ENCODE data around the gene GZF1. TPM values are rescaled to one million over a fixed set of nuclear protein-coding genes. Genes with fewer than 3 reads are reported as not detected.

The GZF1 gene
- total RNA-seq, 1 experiment from 2014 or later, result 5.0 TPM

- TF ChIP-seq, protein P1, sequence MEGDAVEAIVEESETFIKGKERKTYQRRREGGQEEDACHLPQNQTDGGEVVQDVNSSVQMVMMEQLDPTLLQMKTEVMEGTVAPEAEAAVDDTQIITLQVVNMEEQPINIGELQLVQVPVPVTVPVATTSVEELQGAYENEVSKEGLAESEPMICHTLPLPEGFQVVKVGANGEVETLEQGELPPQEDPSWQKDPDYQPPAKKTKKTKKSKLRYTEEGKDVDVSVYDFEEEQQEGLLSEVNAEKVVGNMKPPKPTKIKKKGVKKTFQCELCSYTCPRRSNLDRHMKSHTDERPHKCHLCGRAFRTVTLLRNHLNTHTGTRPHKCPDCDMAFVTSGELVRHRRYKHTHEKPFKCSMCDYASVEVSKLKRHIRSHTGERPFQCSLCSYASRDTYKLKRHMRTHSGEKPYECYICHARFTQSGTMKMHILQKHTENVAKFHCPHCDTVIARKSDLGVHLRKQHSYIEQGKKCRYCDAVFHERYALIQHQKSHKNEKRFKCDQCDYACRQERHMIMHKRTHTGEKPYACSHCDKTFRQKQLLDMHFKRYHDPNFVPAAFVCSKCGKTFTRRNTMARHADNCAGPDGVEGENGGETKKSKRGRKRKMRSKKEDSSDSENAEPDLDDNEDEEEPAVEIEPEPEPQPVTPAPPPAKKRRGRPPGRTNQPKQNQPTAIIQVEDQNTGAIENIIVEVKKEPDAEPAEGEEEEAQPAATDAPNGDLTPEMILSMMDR (IDR thresholded peaks at IDR 0.05; ENCODE audit: unreplicated experiment), result no peak
- Mint-ChIP-seq H3K27me3 (ENCODE audit: unreplicated experiment) (no peaks in the 10 kb centered on the region), H3K36me3 (ENCODE audit: insufficient read depth, unreplicated experiment) (peaks cover 12% of the 10 kb centered on the region), H3K9me3 (ENCODE audit: low read depth, unreplicated experiment) (no peaks in the 10 kb centered on the region), H3K4me3 (ENCODE audit: low read depth, unreplicated experiment) (no peak overlapping the region), H3K27ac (ENCODE audit: unreplicated experiment) (no peak overlapping the region), H3K4me1 (ENCODE audit: low read depth, unreplicated experiment) (no peaks in the 10 kb centered on the region)
- BruUV-seq (replicated peaks), result no TSS peak
- DNase-seq, result no peak
- intact Hi-C loops (cut with micrococcal nuclease; ENCODE audit: unreplicated experiment), result no loop called here
- CTCF ChIA-PET, result no interaction called here
Measured at GRCh38 chr20:23356203-23356602, 5.8 kb upstream of the GZF1 start.

DNA sequence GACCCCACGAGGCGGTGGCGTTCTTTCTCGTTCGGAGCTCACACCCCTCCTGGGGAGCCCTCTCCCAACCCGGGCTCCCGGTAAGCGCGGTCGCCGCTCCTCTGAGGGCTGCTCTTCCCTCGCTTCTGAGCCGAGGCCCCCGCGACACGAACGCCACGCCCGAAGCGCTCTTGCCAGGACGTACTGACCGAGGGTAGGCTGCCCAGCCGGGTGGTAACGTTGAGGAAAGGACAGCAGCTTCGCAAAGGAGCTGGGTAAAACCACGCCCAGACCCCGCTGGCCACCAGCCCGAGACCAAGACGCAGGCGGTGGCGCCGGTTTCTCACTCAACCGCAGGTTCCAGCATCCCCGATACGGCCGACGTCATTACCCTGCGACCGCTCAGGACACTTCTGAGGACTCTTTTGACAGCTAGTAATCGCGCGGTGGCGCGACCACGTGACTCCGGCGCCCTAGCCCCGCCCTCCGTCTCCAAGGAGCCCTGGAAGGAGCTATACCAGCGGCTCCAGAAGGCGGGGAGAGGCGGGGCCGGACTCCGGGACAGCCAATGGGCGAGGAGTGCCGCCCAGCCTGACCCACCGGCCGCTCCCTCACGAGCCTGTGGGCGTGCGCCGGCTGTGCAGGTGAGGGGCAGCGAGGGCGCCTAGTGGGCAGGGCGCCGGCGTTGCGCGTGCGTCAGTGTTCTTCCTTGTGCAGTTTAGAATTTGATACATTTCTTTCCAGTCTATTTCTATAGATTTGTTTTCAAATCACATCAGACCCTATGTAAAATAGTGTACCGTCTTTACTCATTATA, 4.0 kb upstream of the GZF1 start:
- Mint-ChIP-seq H3K9me3 (ENCODE audit: low read depth, unreplicated experiment) (no peaks in the 10 kb centered on the region), H3K27me3 (ENCODE audit: unreplicated experiment) (no peaks in the 10 kb centered on the region), H3K4me3 (ENCODE audit: low read depth, unreplicated experiment) (peak overlapping the region; percentile 66), H3K27ac (ENCODE audit: unreplicated experiment) (no peak overlapping the region), H3K4me1 (ENCODE audit: low read depth, unreplicated experiment) (peaks cover 2% of the 10 kb centered on the region), H3K36me3 (ENCODE audit: insufficient read depth, unreplicated experiment) (peaks cover 19% of the 10 kb centered on the region)
- TF ChIP-seq, protein P1 (IDR thresholded peaks at IDR 0.05; ENCODE audit: unreplicated experiment), result no peak
- intact Hi-C loops (cut with micrococcal nuclease; ENCODE audit: unreplicated experiment), result loop anchor here (1.0 kb wide), 1 partner anchor 8 kb away; the partner anchor contains the start of gene NXT1
- peak; percentile 92 for DNase-seq
- no TSS peak for BruUV-seq (replicated peaks)
- CTCF ChIA-PET, result interaction anchor here (0.6 kb wide), 1 partner anchor 8 kb away, joined by 3 read pairs; no protein-coding TSS in a partner anchor

DNA sequence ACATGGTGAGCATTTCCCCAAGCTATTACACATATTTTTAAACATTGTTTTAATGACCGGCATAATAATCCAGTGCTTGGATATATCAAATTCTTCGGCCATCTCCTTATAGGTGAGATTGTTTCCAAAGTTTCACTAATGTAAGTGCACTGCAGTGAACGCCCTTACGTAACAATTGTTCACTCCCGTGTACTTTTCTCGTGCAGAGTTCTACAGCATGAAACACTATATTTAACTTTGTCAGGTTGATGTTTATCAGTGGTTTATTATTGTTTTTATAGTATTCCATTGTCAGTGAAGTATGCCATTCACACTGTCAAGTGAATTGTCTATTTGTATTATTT, 3.4 kb upstream of the GZF1 start:
- H3K27ac Mint-ChIP-seq (ENCODE audit: unreplicated experiment), result no peak overlapping the region
- TF ChIP-seq, protein P1 (IDR thresholded peaks at IDR 0.05; ENCODE audit: unreplicated experiment), result no peak
- CTCF ChIA-PET, result no interaction called here

GRCh38 chr20:23358923-23359593, 2.9 kb upstream of the GZF1 start:
- Mint-ChIP-seq H3K4me1 (ENCODE audit: low read depth, unreplicated experiment) (peaks cover 8% of the 10 kb centered on the region), H3K36me3 (ENCODE audit: insufficient read depth, unreplicated experiment) (peaks cover 23% of the 10 kb centered on the region), H3K9me3 (ENCODE audit: low read depth, unreplicated experiment) (no peaks in the 10 kb centered on the region), H3K27me3 (ENCODE audit: unreplicated experiment) (no peaks in the 10 kb centered on the region), H3K4me3 (ENCODE audit: low read depth, unreplicated experiment) (no peak overlapping the region), H3K27ac (ENCODE audit: unreplicated experiment) (no peak overlapping the region)
- CTCF ChIA-PET, result no interaction called here
- TF ChIP-seq, protein P1 (IDR thresholded peaks at IDR 0.05; ENCODE audit: unreplicated experiment), result no peak
- intact Hi-C loops (cut with micrococcal nuclease; ENCODE audit: unreplicated experiment), result loop anchor here (1.0 kb wide), 1 partner anchor 9 kb away; the partner anchor contains the start of gene NXT1
- DNase-seq, result peak; percentile 22
- BruUV-seq (replicated peaks), result no TSS peak

More for the DNA sequence above, 3.4 kb upstream of the GZF1 start:
- Mint-ChIP-seq H3K9me3 (ENCODE audit: low read depth, unreplicated experiment) (no peaks in the 10 kb centered on the region), H3K4me3 (ENCODE audit: low read depth, unreplicated experiment) (peak overlapping the region; percentile 66), H3K27me3 (ENCODE audit: unreplicated experiment) (no peaks in the 10 kb centered on the region), H3K4me1 (ENCODE audit: low read depth, unreplicated experiment) (peaks cover 8% of the 10 kb centered on the region), H3K36me3 (ENCODE audit: insufficient read depth, unreplicated experiment) (peaks cover 23% of the 10 kb centered on the region)
- intact Hi-C loops (cut with micrococcal nuclease; ENCODE audit: unreplicated experiment), result loop anchor here (1.0 kb wide), 1 partner anchor 8 kb away; the partner anchor contains the start of gene NXT1
- no TSS peak for BruUV-seq (replicated peaks)
- no peak for DNase-seq

Measured in Calu3 (cell line).